ENCODE measurements around the gene TTLL7.

The TTLL7 gene

GRCh38 chr1:83846138-83846537 is 152.8 kb downstream of the TTLL7 start:
- no peak for DNase-seq
- in situ Hi-C loops (cut with MboI; ENCODE audit: low pct_unique_long_range_greater_than_20kb, low sequenced_read_pairs), result no loop called here

- DNase-seq, result no peak
- in situ Hi-C loops (cut with MboI; ENCODE audit: low pct_unique_long_range_greater_than_20kb, low sequenced_read_pairs), result no loop called here
Observed at GRCh38 chr1:83845437-83846071, 153.4 kb downstream of the TTLL7 start.

- DNase-seq, result no peak
- in situ Hi-C loops (cut with MboI; ENCODE audit: low pct_unique_long_range_greater_than_20kb, low sequenced_read_pairs), result no loop called here
Observed at GRCh38 chr1:83844546-83844945, 154.4 kb downstream of the TTLL7 start.

GRCh38 chr1:83839566-83840173 is 159.3 kb downstream of the TTLL7 start:
- in situ Hi-C loops (cut with MboI; ENCODE audit: low pct_unique_long_range_greater_than_20kb, low sequenced_read_pairs), result no loop called here
- no peak for DNase-seq

- in situ Hi-C loops (cut with MboI; ENCODE audit: low pct_unique_long_range_greater_than_20kb, low sequenced_read_pairs), result no loop called here
- DNase-seq, result no peak
Observed at GRCh38 chr1:83838573-83838972, 160.4 kb downstream of the TTLL7 start.

- no peak for DNase-seq
- in situ Hi-C loops (cut with MboI; ENCODE audit: low pct_unique_long_range_greater_than_20kb, low sequenced_read_pairs), result no loop called here
Observed at GRCh38 chr1:83836543-83836942, 162.4 kb downstream of the TTLL7 start.

GRCh38 chr1:83834621-83835264 is 164.2 kb downstream of the TTLL7 start:
- no peak for DNase-seq
- in situ Hi-C loops (cut with MboI; ENCODE audit: low pct_unique_long_range_greater_than_20kb, low sequenced_read_pairs), result no loop called here

GRCh38 chr1:83832194-83832593 is 166.7 kb downstream of the TTLL7 start:
- in situ Hi-C loops (cut with MboI; ENCODE audit: low pct_unique_long_range_greater_than_20kb, low sequenced_read_pairs), result no loop called here
- DNase-seq, result no peak

- in situ Hi-C loops (cut with MboI; ENCODE audit: low pct_unique_long_range_greater_than_20kb, low sequenced_read_pairs), result no loop called here
- no peak for DNase-seq
Observed at GRCh38 chr1:83829106-83829505, 169.8 kb downstream of the TTLL7 start.

GRCh38 chr1:83828456-83828855 is 170.5 kb downstream of the TTLL7 start:
- in situ Hi-C loops (cut with MboI; ENCODE audit: low pct_unique_long_range_greater_than_20kb, low sequenced_read_pairs), result no loop called here
- DNase-seq, result no peak

GRCh38 chr1:83827741-83828140 is 171.2 kb downstream of the TTLL7 start:
- DNase-seq, result no peak

GRCh38 chr1:83822208-83822607 is 176.7 kb downstream of the TTLL7 start:
- DNase-seq, result no peak
- in situ Hi-C loops (cut with MboI; ENCODE audit: low pct_unique_long_range_greater_than_20kb, low sequenced_read_pairs), result no loop called here

More at GRCh38 chr1:83827741-83828140, 171.2 kb downstream of the TTLL7 start:
- in situ Hi-C loops (cut with MboI; ENCODE audit: low pct_unique_long_range_greater_than_20kb, low sequenced_read_pairs), result no loop called here

GRCh38 chr1:83819436-83819835 is 179.5 kb downstream of the TTLL7 start:
- in situ Hi-C loops (cut with MboI; ENCODE audit: low pct_unique_long_range_greater_than_20kb, low sequenced_read_pairs), result no loop called here

GRCh38 chr1:83818916-83819315 is 180.0 kb downstream of the TTLL7 start:
- in situ Hi-C loops (cut with MboI; ENCODE audit: low pct_unique_long_range_greater_than_20kb, low sequenced_read_pairs), result no loop called here
- DNase-seq, result peak; percentile 74

More at GRCh38 chr1:83819436-83819835, 179.5 kb downstream of the TTLL7 start:
- no peak for DNase-seq

GRCh38 chr1:83816836-83817235 is 182.1 kb downstream of the TTLL7 start:
- in situ Hi-C loops (cut with MboI; ENCODE audit: low pct_unique_long_range_greater_than_20kb, low sequenced_read_pairs), result no loop called here
- no peak for DNase-seq

- in situ Hi-C loops (cut with MboI; ENCODE audit: low pct_unique_long_range_greater_than_20kb, low sequenced_read_pairs), result no loop called here
- no peak for DNase-seq
Observed at GRCh38 chr1:83815330-83815729, 183.6 kb downstream of the TTLL7 start.
